SK-N-SH (cell line): ENCODE results near the gene TXNDC2.
"Not testable (repeated sequence)": the region's sequence is repeated elsewhere in the genome, so short reads cannot be mapped to it uniquely, and the experiment has no call there.

Source experiments
- TAF1 ChIP-seq: IDR thresholded peaks from 2 replicates; pipeline ENCODE4 v1.6.1; 2012; ENCODE audit warnings: low read depth, mild to moderate bottlenecking, low read length, moderate library complexity, borderline replicate concordance
- TF ChIP-seq, protein P1 (sequence below): fragments of 200-600 bp; sonication (generic); IDR thresholded peaks from 2 replicates; pipeline ENCODE4 v1.6.1; 2017; ENCODE audit warnings: antibody characterized with exemption, mild to moderate bottlenecking, moderate library complexity
- TF ChIP-seq, protein P2 (sequence below): IDR thresholded peaks from 2 replicates; pipeline ENCODE4 v1.6.1; 2012; ENCODE audit warnings: mild to moderate bottlenecking, low read depth, low read length, moderate library complexity
- TF ChIP-seq, protein P3 (sequence below): fragments of 150-350 bp; IDR thresholded peaks from 2 replicates; pipeline ENCODE4 v1.6.1; 2017; ENCODE audit warnings: antibody characterized with exemption, low read length, low read depth, borderline replicate concordance

DNA sequence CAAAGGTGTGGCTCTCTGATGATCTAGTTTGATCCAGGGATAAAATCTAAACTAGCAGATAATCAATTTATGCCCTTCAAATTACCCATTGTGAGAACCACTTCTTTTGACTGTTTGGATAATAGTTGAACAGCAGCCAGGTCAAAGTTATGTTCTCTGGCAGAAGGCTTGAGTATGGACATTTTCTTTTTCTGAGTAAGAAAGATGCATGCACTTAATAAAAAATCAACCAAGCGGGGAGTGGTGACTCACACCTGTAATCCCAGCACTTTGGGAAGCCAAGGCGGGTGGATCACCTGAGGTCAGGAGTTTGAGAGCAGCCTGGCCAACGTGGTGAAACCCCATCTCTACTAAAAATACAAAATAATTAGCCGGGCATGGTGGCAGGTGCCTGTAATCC is 5.7 kb downstream of the TXNDC2 start:
- TF ChIP-seq, protein P1, sequence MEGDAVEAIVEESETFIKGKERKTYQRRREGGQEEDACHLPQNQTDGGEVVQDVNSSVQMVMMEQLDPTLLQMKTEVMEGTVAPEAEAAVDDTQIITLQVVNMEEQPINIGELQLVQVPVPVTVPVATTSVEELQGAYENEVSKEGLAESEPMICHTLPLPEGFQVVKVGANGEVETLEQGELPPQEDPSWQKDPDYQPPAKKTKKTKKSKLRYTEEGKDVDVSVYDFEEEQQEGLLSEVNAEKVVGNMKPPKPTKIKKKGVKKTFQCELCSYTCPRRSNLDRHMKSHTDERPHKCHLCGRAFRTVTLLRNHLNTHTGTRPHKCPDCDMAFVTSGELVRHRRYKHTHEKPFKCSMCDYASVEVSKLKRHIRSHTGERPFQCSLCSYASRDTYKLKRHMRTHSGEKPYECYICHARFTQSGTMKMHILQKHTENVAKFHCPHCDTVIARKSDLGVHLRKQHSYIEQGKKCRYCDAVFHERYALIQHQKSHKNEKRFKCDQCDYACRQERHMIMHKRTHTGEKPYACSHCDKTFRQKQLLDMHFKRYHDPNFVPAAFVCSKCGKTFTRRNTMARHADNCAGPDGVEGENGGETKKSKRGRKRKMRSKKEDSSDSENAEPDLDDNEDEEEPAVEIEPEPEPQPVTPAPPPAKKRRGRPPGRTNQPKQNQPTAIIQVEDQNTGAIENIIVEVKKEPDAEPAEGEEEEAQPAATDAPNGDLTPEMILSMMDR = not testable (repeated sequence)
- TF ChIP-seq, protein P2, sequence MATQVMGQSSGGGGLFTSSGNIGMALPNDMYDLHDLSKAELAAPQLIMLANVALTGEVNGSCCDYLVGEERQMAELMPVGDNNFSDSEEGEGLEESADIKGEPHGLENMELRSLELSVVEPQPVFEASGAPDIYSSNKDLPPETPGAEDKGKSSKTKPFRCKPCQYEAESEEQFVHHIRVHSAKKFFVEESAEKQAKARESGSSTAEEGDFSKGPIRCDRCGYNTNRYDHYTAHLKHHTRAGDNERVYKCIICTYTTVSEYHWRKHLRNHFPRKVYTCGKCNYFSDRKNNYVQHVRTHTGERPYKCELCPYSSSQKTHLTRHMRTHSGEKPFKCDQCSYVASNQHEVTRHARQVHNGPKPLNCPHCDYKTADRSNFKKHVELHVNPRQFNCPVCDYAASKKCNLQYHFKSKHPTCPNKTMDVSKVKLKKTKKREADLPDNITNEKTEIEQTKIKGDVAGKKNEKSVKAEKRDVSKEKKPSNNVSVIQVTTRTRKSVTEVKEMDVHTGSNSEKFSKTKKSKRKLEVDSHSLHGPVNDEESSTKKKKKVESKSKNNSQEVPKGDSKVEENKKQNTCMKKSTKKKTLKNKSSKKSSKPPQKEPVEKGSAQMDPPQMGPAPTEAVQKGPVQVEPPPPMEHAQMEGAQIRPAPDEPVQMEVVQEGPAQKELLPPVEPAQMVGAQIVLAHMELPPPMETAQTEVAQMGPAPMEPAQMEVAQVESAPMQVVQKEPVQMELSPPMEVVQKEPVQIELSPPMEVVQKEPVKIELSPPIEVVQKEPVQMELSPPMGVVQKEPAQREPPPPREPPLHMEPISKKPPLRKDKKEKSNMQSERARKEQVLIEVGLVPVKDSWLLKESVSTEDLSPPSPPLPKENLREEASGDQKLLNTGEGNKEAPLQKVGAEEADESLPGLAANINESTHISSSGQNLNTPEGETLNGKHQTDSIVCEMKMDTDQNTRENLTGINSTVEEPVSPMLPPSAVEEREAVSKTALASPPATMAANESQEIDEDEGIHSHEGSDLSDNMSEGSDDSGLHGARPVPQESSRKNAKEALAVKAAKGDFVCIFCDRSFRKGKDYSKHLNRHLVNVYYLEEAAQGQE = not testable (repeated sequence)
- TF ChIP-seq TAF1 = not testable (repeated sequence)
- TF ChIP-seq, protein P3, sequence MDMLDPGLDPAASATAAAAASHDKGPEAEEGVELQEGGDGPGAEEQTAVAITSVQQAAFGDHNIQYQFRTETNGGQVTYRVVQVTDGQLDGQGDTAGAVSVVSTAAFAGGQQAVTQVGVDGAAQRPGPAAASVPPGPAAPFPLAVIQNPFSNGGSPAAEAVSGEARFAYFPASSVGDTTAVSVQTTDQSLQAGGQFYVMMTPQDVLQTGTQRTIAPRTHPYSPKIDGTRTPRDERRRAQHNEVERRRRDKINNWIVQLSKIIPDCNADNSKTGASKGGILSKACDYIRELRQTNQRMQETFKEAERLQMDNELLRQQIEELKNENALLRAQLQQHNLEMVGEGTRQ = not testable (repeated sequence)
